Sigmoid colon (tissue), 7 donors: ENCODE results near the gene PNPT1. TPM values are rescaled to one million over a fixed set of nuclear protein-coding genes. Genes with fewer than 3 reads are reported as not detected.

Source experiments
- DNase-seq: peaks from one replicate; pipeline ENCODE4 v3.0.0-alpha.2; 2019
- H3K27ac ChIP-seq, 4 donors: fragments of 200-600 bp; sonication (generic); one replicate each; pipeline ENCODE4 v1.5.1; 2016 to 2019; ENCODE audit warnings: mild to moderate bottlenecking in 1 of 4
- H3K27me3 ChIP-seq, 3 donors: fragments of 200-600 bp; sonication (generic); one replicate each; pipeline ENCODE4 v1.5.1; 2019; ENCODE audit warnings: mild to moderate bottlenecking in 1 of 3
- H3K36me3 ChIP-seq, 4 donors: fragments of 200-600 bp; sonication (generic); one replicate each; pipeline ENCODE4 v1.5.1; 2016 to 2019
- H3K4me1 ChIP-seq, 4 donors: fragments of 200-600 bp; sonication (generic); one replicate each; pipeline ENCODE4 v1.5.1; 2017 to 2019
- H3K4me3 ChIP-seq, 4 donors: fragments of 200-600 bp; sonication (generic); one replicate each; pipeline ENCODE4 v1.5.1; 2017 to 2019; ENCODE audit warnings: mild to moderate bottlenecking in 2 of 4, moderate library complexity in 1 of 4
- H3K9me3 ChIP-seq, 4 donors: fragments of 200-600 bp in 3 of 4; sonication (generic) in 3 of 4; one replicate each; pipeline versions ENCODE4 v1.5.1 to v1.6.1; 2013 to 2019
- EP300 ChIP-seq, 4 donors: sonication (generic); formaldehyde crosslinking; IDR thresholded peaks; one replicate each; pipeline ENCODE4 v1.6.1; 2017; ENCODE audit warnings: antibody characterized with exemption in 4 of 4
- POLR2A ChIP-seq, 2 donors: fragments of 450-650 bp; IDR thresholded peaks; one replicate each; pipeline ENCODE4 v1.6.1; 2016; ENCODE audit warnings: antibody characterized with exemption in 2 of 2, mild to moderate bottlenecking in 2 of 2, moderate library complexity in 2 of 2
- POLR2AphosphoS5 ChIP-seq, 4 donors: sonication (generic); formaldehyde crosslinking; IDR thresholded peaks; one replicate each; pipeline ENCODE4 v1.6.1; 2017; ENCODE audit warnings: antibody characterized with exemption in 4 of 4
- WGBS, 2 donors: extraction: QIAGEN DNeasy Blood & Tissue Kit; methylation state at CpG; one replicate each; pipeline ENCODE4 v1.1.7; 2013; 5-methylcytosine and 5-hydroxymethylcytosine counted together
- intact Hi-C: fragments of 100-400 bp; cut with DNase I; formaldehyde crosslinking; loops from one replicate; pipeline ENCODE4 v1.15.1; 2023
- polyA plus RNA-seq, 3 donors: library from polyadenylated mRNA; stranded (reverse); fragments of 200-250 nt; gene quantifications; one replicate each; pipeline ENCODE4 v1.2.3, GENCODE V29; 2013
- total RNA-seq, 4 donors: library from RNA; depleted of rRNA; stranded (reverse); fragments of >200 nt; gene quantifications; one replicate each; pipeline ENCODE4 v1.1.0, GENCODE V29; 2016
- TF ChIP-seq, protein P1 (sequence below), 4 experiments: fragments of 450-650 bp in 3 of 4; fragments of 200-600 bp in 1 of 4; IDR thresholded peaks; one replicate each; pipeline ENCODE4 v1.5.1; 2016 to 2019; ENCODE audit warnings: antibody characterized with exemption in 4 of 4, mild to moderate bottlenecking in 3 of 4, moderate library complexity in 2 of 4
- donor health status: healthy with polysubstance abuse.
- donor health status: Bipolar disorder and iron deficiency.
- donor health status: healthy.

PNPT1 gene
- total and polyA plus RNA-seq, 7 donors = 3.0 to 17.5 (median 11.7) TPM

DNA sequence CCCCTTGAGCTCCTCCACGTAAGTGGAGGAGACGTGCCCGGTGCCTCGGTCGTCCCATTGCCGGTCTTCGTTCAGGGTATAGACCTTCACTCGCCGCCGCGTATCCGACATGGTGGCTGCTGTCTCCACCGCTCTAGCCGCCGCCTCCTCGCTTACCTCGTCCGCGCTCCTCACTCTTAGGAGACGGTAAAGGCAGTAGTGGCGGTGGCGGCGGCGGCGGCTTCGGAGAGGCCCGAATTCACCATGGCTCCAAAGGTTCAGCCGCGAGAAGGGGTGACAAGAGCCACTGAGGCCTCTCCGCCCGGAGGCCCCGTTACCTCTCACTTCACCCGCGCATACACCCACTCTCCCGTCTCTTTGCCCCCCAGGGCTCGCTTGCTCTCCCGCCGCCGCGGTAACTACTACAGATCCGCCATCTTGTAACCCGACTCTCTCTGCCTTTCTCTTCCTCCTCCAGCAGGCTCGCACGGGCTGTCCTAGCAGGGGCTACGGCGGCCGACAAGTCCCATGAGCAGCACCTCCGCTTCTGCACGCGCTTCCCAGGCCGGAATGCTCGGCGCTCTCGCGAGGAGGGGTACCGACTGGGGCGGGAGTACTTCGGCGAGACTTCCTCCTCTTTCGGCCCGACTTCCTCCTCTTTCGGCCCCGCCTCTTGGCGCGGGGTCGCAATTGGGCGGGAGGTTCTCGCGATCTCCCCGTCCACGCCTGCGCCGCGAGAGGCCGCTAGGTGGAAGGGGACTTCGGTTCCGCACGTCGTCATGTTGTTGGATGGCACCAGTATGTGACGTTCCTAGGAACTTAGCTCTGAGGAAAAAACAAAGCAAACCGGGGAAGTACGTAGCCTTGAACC lies 76.2 kb downstream of the PNPT1 start, which contains the start of gene PPP4R3B:
Gene PPP4R3B (minus strand): TSS at position 448 of the 850 bp plus-strand sequence. CDS start 337 bp downstream, at position 111.
- H3K4me1 ChIP-seq = peaks cover 0 to 48% (median 39%) of the 10 kb centered on the region in 4 donors
- intact Hi-C loops = loop anchor here (5.0 kb wide), 2 partner anchors 75 to 195 kb away; partner anchors contain the start of gene PNPT1
- peaks cover 0 to 30% (median 3%) of the 10 kb centered on the region in 4 donors for H3K36me3 ChIP-seq
- peak in 1 of 4 donors; percentile 59 for TF ChIP-seq EP300 (IDR thresholded peaks at IDR 0.05)
- peak; percentile 92 to 100 (median 99) for TF ChIP-seq POLR2AphosphoS5 (IDR thresholded peaks at IDR 0.05)
- peak; percentile 93 to 94 for TF ChIP-seq POLR2A (IDR thresholded peaks at IDR 0.05)
- TF ChIP-seq, protein P1, sequence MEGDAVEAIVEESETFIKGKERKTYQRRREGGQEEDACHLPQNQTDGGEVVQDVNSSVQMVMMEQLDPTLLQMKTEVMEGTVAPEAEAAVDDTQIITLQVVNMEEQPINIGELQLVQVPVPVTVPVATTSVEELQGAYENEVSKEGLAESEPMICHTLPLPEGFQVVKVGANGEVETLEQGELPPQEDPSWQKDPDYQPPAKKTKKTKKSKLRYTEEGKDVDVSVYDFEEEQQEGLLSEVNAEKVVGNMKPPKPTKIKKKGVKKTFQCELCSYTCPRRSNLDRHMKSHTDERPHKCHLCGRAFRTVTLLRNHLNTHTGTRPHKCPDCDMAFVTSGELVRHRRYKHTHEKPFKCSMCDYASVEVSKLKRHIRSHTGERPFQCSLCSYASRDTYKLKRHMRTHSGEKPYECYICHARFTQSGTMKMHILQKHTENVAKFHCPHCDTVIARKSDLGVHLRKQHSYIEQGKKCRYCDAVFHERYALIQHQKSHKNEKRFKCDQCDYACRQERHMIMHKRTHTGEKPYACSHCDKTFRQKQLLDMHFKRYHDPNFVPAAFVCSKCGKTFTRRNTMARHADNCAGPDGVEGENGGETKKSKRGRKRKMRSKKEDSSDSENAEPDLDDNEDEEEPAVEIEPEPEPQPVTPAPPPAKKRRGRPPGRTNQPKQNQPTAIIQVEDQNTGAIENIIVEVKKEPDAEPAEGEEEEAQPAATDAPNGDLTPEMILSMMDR (IDR thresholded peaks at IDR 0.05) = peak; percentile 42 to 74 (median 72)
- no peaks in the 10 kb centered on the region for H3K27me3 ChIP-seq
- WGBS, 2 donors = 0% methylated on average over 82 of the region's 82 CpGs
- H3K27ac ChIP-seq = peak within 1 kb of the TSS; percentile 95 to 99 (median 98)
- peak within 1 kb of the TSS; percentile 93 to 99 (median 97) for H3K4me3 ChIP-seq
- H3K9me3 ChIP-seq = no peaks in the 10 kb centered on the region
- peak; percentile 100 for DNase-seq

- 0% methylated on average over 24 of the region's 24 CpGs for WGBS, 2 donors
- DNase-seq = no peak
- Histone ChIP-seq H3K9me3 (no peaks in the 10 kb centered on the region), H3K36me3 (peaks cover under 1 to 36% (median 5%) of the 10 kb centered on the region in 4 donors), H3K4me3 (peak overlapping the region; percentile 93 to 99 (median 97)), H3K27me3 (no peaks in the 10 kb centered on the region), H3K4me1 (peaks cover 0 to 48% (median 36%) of the 10 kb centered on the region in 4 donors), H3K27ac (peak overlapping the region; percentile 95 to 99 (median 98))
- intact Hi-C loops = loop anchor here (5.0 kb wide), 2 partner anchors 76 to 194 kb away; partner anchors contain the start of gene PNPT1
- peak in 1 of 4 donors; percentile 13 for TF ChIP-seq POLR2AphosphoS5 (IDR thresholded peaks at IDR 0.05)
- no peak for TF ChIP-seq POLR2A (IDR thresholded peaks at IDR 0.05)
Measured at GRCh38 chr2:55616551-55617174, 77.0 kb downstream of the PNPT1 start.

- Histone ChIP-seq H3K27ac (no peak overlapping the region), H3K4me1 (peaks cover 0 to 29% (median 23%) of the 10 kb centered on the region in 4 donors), H3K4me3 (no peak overlapping the region), H3K36me3 (peaks cover 4 to 44% (median 11%) of the 10 kb centered on the region in 4 donors), H3K27me3 (no peaks in the 10 kb centered on the region), H3K9me3 (no peaks in the 10 kb centered on the region)
- TF ChIP-seq, protein P1 (IDR thresholded peaks at IDR 0.05) = no peak
- TF ChIP-seq POLR2A (IDR thresholded peaks at IDR 0.05) = no peak
- no peak for TF ChIP-seq EP300 (IDR thresholded peaks at IDR 0.05)
- TF ChIP-seq POLR2AphosphoS5 (IDR thresholded peaks at IDR 0.05) = no peak
- 88 to 92% methylated on average over 1 of the region's 1 CpG for WGBS, 2 donors
- no peak for DNase-seq
- intact Hi-C loops = no loop called here
Measured at GRCh38 chr2:55611997-55612396, 81.6 kb downstream of the PNPT1 start.

DNA sequence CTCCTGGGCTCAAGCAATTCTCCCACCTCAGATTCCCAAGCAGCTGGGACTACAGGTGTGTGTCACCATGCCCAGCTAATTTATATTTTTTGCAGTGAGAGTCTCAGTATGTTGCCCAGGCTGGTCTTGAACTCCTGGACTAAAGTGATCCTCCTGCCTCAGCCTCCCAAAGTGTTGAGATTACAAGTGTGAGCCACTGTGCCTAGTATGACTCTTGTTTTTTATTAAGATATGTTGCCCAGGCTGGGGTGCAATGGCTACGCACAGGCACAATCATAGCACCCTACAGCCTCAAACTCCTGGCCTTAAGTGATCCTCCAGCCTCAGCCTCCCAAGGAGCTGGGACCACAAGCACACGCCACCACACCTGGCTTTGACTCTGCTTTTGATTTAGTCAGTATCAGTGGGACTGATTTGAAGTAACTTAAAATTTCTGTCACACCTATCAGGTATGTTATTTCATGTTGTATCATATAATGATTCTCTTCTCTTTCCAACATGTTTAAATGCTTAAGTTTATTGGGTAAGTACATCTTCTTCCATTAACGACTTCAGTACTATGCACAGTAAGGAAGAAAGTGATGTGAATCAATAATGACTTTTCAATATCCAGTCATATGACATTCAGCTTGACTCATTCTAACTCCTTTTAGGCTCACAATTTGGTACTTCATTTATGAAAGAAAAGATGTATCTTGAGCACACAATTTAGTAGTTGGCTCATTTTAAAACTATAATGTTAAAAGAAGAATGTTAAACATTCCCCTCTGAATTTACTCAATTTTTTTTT lies 82.5 kb downstream of the PNPT1 start:
- TF ChIP-seq POLR2AphosphoS5 (IDR thresholded peaks at IDR 0.05) = no peak
- no peak for TF ChIP-seq POLR2A (IDR thresholded peaks at IDR 0.05)
- TF ChIP-seq EP300 (IDR thresholded peaks at IDR 0.05) = no peak
- TF ChIP-seq, protein P1 (IDR thresholded peaks at IDR 0.05) = no peak
- peaks cover 4 to 44% (median 11%) of the 10 kb centered on the region in 4 donors for H3K36me3 ChIP-seq
- H3K27ac ChIP-seq = no peak overlapping the region
- peaks cover 0 to 26% (median 22%) of the 10 kb centered on the region in 4 donors for H3K4me1 ChIP-seq
- no peaks in the 10 kb centered on the region for H3K27me3 ChIP-seq
- H3K9me3 ChIP-seq = no peaks in the 10 kb centered on the region
- intact Hi-C loops = no loop called here
- no peak for DNase-seq
- H3K4me3 ChIP-seq = no peak overlapping the region
- 94 to 97% methylated on average over 3 of the region's 3 CpGs for WGBS, 2 donors
